Epithelial cell of esophagus (primary cell): ENCODE measurements around the gene IL1RAPL2.

Experiments used
- DNase-seq: peaks from one replicate; pipeline ENCODE4 v3.0.0; 2010; ENCODE audit warnings: low read depth
- H3K4me3 ChIP-seq: 2 replicates; pipeline ENCODE4 v1.5.1; 2011; ENCODE audit warnings: mild to moderate bottlenecking, low read length, control low read depth
- CTCF ChIP-seq: IDR thresholded peaks from 2 replicates; pipeline ENCODE4 v1.5.1; 2011; ENCODE audit warnings: low read depth, mild to moderate bottlenecking, low read length, control low read depth, inconsistent platforms; ENCODE audit not compliant: insufficient read depth; ENCODE audit errors: missing control alignments

The IL1RAPL2 gene

GRCh38 chrX:105038672-105039328 is 472.8 kb downstream of the IL1RAPL2 start:
- no peak for TF ChIP-seq CTCF
- no peak for DNase-seq

GRCh38 chrX:105050921-105051320 is 484.9 kb downstream of the IL1RAPL2 start:
- no peak overlapping the region for H3K4me3 ChIP-seq
- DNase-seq: no peak
- TF ChIP-seq CTCF: no peak

More at GRCh38 chrX:105038672-105039328, 472.8 kb downstream of the IL1RAPL2 start:
- no peak overlapping the region for H3K4me3 ChIP-seq

- DNase-seq: no peak
- TF ChIP-seq CTCF: no peak
These were observed 485.4 kb downstream of the IL1RAPL2 start for GRCh38 chrX:105051364-105051763.

GRCh38 chrX:105052926-105053325 is 486.9 kb downstream of the IL1RAPL2 start:
- no peak for TF ChIP-seq CTCF
- no peak for DNase-seq
- H3K4me3 ChIP-seq: no peak overlapping the region

More at GRCh38 chrX:105051364-105051763, 485.4 kb downstream of the IL1RAPL2 start:
- no peak overlapping the region for H3K4me3 ChIP-seq

GRCh38 chrX:105063743-105064142 is 497.7 kb downstream of the IL1RAPL2 start:
- peak; percentile 4 for TF ChIP-seq CTCF

GRCh38 chrX:105098201-105098600 is 532.2 kb downstream of the IL1RAPL2 start:
- no peak overlapping the region for H3K4me3 ChIP-seq
- no peak for DNase-seq
- no peak for TF ChIP-seq CTCF

More at GRCh38 chrX:105063743-105064142, 497.7 kb downstream of the IL1RAPL2 start:
- no peak overlapping the region for H3K4me3 ChIP-seq
- DNase-seq: no peak

GRCh38 chrX:105098812-105099211 is 532.8 kb downstream of the IL1RAPL2 start:
- no peak for TF ChIP-seq CTCF
- peak; percentile 58 for DNase-seq
- H3K4me3 ChIP-seq: no peak overlapping the region
